Body of pancreas (tissue), 4 donors: Measurements from ENCODE around the gene GHRHR. TPM values are rescaled to one million over a fixed set of nuclear protein-coding genes. Genes with fewer than 3 reads are reported as not detected.
A peak's percentile ranks its signal among the peaks of the same experiment; 100 is the strongest.

Source experiments
- ATAC-seq: fragments of 150-250 bp; one replicate; pipeline ENCODE4 v1.9.1; 2016
- DNase-seq, 4 donors: peaks; one replicate each; pipeline ENCODE4 v3.0.0-alpha.2; 2019
- H3K27ac ChIP-seq, 4 donors: fragments of 200-600 bp; sonication (generic); 1 replicate in 3 of 4; 2 replicates in 1 of 4; pipeline versions ENCODE4 v1.5.1 to v1.6.1; 2016 to 2019; ENCODE audit warnings: mild to moderate bottlenecking in 1 of 4, mixed read lengths in 1 of 4, moderate library complexity in 1 of 4
- H3K27me3 ChIP-seq, 2 donors: fragments of 200-600 bp; sonication (generic); one replicate each; pipeline ENCODE4 v1.6.0; 2016; ENCODE audit warnings: mild to moderate bottlenecking in 1 of 2
- H3K36me3 ChIP-seq, 2 donors: fragments of 200-600 bp; sonication (generic); replicated peaks in 1 of 2; 2 replicates each; pipeline ENCODE4 v1.5.1; 2016; ENCODE audit warnings: low read depth in 2 of 2; ENCODE audit not compliant: insufficient read depth in 1 of 2
- H3K4me1 ChIP-seq: fragments of 200-600 bp; sonication (generic); one replicate; pipeline ENCODE4 v1.6.0; 2016
- H3K4me3 ChIP-seq, 2 donors: fragments of 200-600 bp; sonication (generic); 1 replicate in 1 of 2; 2 replicates in 1 of 2; pipeline ENCODE4 v1.5.1; 2016 to 2019
- H3K9me3 ChIP-seq, 3 donors: fragments of 200-600 bp; sonication (generic); 1 replicate in 2 of 3; 2 replicates in 1 of 3; pipeline ENCODE4 v1.5.1; 2016
- CTCF ChIP-seq, 7 experiments: fragments of 450-650 bp in 4 of 7; fragments of 200-600 bp in 3 of 7; sonication (generic) in 3 of 7; IDR thresholded peaks; one replicate each; pipeline ENCODE4 v1.5.1; 2016 to 2019; ENCODE audit warnings: antibody characterized with exemption in 7 of 7
- POLR2A ChIP-seq, 3 donors: fragments of 450-650 bp; IDR thresholded peaks; one replicate each; pipeline ENCODE4 v1.6.1; 2016; ENCODE audit warnings: antibody characterized with exemption in 3 of 3, mild to moderate bottlenecking in 2 of 3
- WGBS, 2 donors: methylation state at CpG; one replicate each; pipeline ENCODE4 v1.1.5; 2017; 5-methylcytosine and 5-hydroxymethylcytosine counted together
- intact Hi-C: fragments of 100-400 bp; cut with DNase I; formaldehyde crosslinking; loops from one replicate; pipeline ENCODE4 v1.15.1; 2023
- total RNA-seq, 2 donors: library from RNA; depleted of rRNA; stranded (reverse); fragments of >200 nt; gene quantifications; one replicate each; pipeline ENCODE4 v1.1.0, GENCODE V29; 2016

GHRHR gene
- total RNA-seq, 2 donors from 2014 or later, result not detected

- 9% methylated on average over 15 of the region's 15 CpGs for WGBS, 2 donors
- no peaks in the 10 kb centered on the region for H3K27me3 ChIP-seq
- no peak overlapping the region for H3K4me3 ChIP-seq
- ATAC-seq (peak; percentile 80), DNase-seq (peak; percentile 80 to 88 (median 86))
- H3K36me3 ChIP-seq, result no peaks in the 10 kb centered on the region
- H3K27ac ChIP-seq, result no peak overlapping the region
- intact Hi-C loops, result loop anchor here (5.0 kb wide), 1 partner anchor 139 kb away; no protein-coding TSS in a partner anchor
- peaks cover under 1% of the 10 kb centered on the region for H3K4me1 ChIP-seq
- H3K9me3 ChIP-seq, result no peaks in the 10 kb centered on the region
- TF ChIP-seq CTCF (IDR thresholded peaks at IDR 0.05) (peak; percentile 83 to 97 (median 88)), POLR2A (IDR thresholded peaks at IDR 0.05) (no peak)
Measured at GRCh38 chr7:30983042-30983913, 19.5 kb downstream of the GHRHR start.

GRCh38 chr7:30983914-30984247, 20.1 kb downstream of the GHRHR start:
- no peak overlapping the region for H3K27ac ChIP-seq
- H3K36me3 ChIP-seq, result no peaks in the 10 kb centered on the region
- H3K4me3 ChIP-seq, result no peak overlapping the region
- no peak for TF ChIP-seq CTCF (IDR thresholded peaks at IDR 0.05)
- TF ChIP-seq POLR2A (IDR thresholded peaks at IDR 0.05), result no peak
- H3K27me3 ChIP-seq, result no peaks in the 10 kb centered on the region
- H3K9me3 ChIP-seq, result no peaks in the 10 kb centered on the region
- DNase-seq (no peak), ATAC-seq (no peak)
- H3K4me1 ChIP-seq, result peaks cover 7% of the 10 kb centered on the region
- WGBS, 2 donors, result 20 to 31% methylated on average over 12 of the region's 12 CpGs
- intact Hi-C loops, result loop anchor here (5.0 kb wide), 1 partner anchor 138 kb away; no protein-coding TSS in a partner anchor

- Histone ChIP-seq H3K27ac (no peak overlapping the region), H3K9me3 (no peaks in the 10 kb centered on the region), H3K4me1 (peaks cover 11% of the 10 kb centered on the region), H3K4me3 (no peak overlapping the region), H3K27me3 (no peaks in the 10 kb centered on the region), H3K36me3 (no peaks in the 10 kb centered on the region)
- no peak for ATAC-seq
- 62 to 64% methylated on average over 10 to 13 of the region's 13 CpGs for WGBS, 2 donors
- DNase-seq, result peak in 1 of 4 donors; percentile 40
- intact Hi-C loops, result loop anchor here (5.0 kb wide), 1 partner anchor 138 kb away; no protein-coding TSS in a partner anchor
- TF ChIP-seq POLR2A (IDR thresholded peaks at IDR 0.05) (no peak), CTCF (IDR thresholded peaks at IDR 0.05) (no peak)
Measured at GRCh38 chr7:30984359-30985107, 20.8 kb downstream of the GHRHR start.

- Histone ChIP-seq H3K4me3 (no peak overlapping the region), H3K27me3 (no peaks in the 10 kb centered on the region), H3K4me1 (peaks cover 11% of the 10 kb centered on the region), H3K27ac (no peak overlapping the region), H3K36me3 (no peaks in the 10 kb centered on the region), H3K9me3 (no peaks in the 10 kb centered on the region)
- intact Hi-C loops, result no loop called here
- TF ChIP-seq CTCF (IDR thresholded peaks at IDR 0.05) (no peak), POLR2A (IDR thresholded peaks at IDR 0.05) (no peak)
- DNase-seq (no peak), ATAC-seq (no peak)
- 58 to 59% methylated on average over 7 of the region's 7 CpGs for WGBS, 2 donors
Measured at GRCh38 chr7:30985756-30986155, 22.0 kb downstream of the GHRHR start.
